GM20431 (cell line): ENCODE data around the gene RAB8B.

ENCODE experiments used
- in situ Hi-C: fragments of 300-500 bp; cut with MseI, MboI; formaldehyde crosslinking; loops from one replicate; pipeline ENCODE4 v1.15.0; 2020; ENCODE audit warnings: low sequenced_read_pairs; ENCODE audit not compliant: unreplicated experiment

Gene RAB8B

GRCh38 chr15:63188926-63189871 is at the start of gene RAB8B:
Gene RAB8B (plus strand): TSS chr15:63189606. CDS start chr15:63189625, 19 bp downstream.
- in situ Hi-C loops, result no loop called here

GRCh38 chr15:63140936-63141335 is 48.5 kb upstream of the RAB8B start:
- in situ Hi-C loops, result no loop called here

GRCh38 chr15:63145426-63145825 is 44.0 kb upstream of the RAB8B start:
- in situ Hi-C loops, result no loop called here

- in situ Hi-C loops, result no loop called here
Observed at GRCh38 chr15:63146684-63147083, 42.7 kb upstream of the RAB8B start.

- in situ Hi-C loops, result no loop called here
Observed at GRCh38 chr15:63151665-63152064, 37.7 kb upstream of the RAB8B start.

- in situ Hi-C loops, result no loop called here
Observed at GRCh38 chr15:63155486-63155885, 33.9 kb upstream of the RAB8B start.

GRCh38 chr15:63156086-63156710 is 33.2 kb upstream of the RAB8B start:
- in situ Hi-C loops, result no loop called here

GRCh38 chr15:63156755-63157117 is 32.7 kb upstream of the RAB8B start:
- in situ Hi-C loops, result no loop called here

- in situ Hi-C loops, result no loop called here
Observed at GRCh38 chr15:63157118-63157843, 32.1 kb upstream of the RAB8B start, which contains the start of gene RPS27L. Gene RPS27L (minus strand): TSS chr15:63157477. CDS start chr15:63157405, 72 bp downstream.

- in situ Hi-C loops, result no loop called here
Observed at GRCh38 chr15:63157891-63158431, 31.4 kb upstream of the RAB8B start.

- in situ Hi-C loops, result no loop called here
Observed at GRCh38 chr15:63160638-63161037, 28.8 kb upstream of the RAB8B start.

GRCh38 chr15:63163217-63163616 is 26.2 kb upstream of the RAB8B start:
- in situ Hi-C loops, result no loop called here

- in situ Hi-C loops, result no loop called here
Observed at GRCh38 chr15:63165166-63165859, 24.1 kb upstream of the RAB8B start.

GRCh38 chr15:63166219-63166618 is 23.2 kb upstream of the RAB8B start:
- in situ Hi-C loops, result no loop called here

GRCh38 chr15:63169788-63170187 is 19.6 kb upstream of the RAB8B start:
- in situ Hi-C loops, result no loop called here

- in situ Hi-C loops, result no loop called here
Observed at GRCh38 chr15:63172376-63172775, 17.0 kb upstream of the RAB8B start.

- in situ Hi-C loops, result no loop called here
Observed at GRCh38 chr15:63172851-63173451, 16.5 kb upstream of the RAB8B start.

GRCh38 chr15:63176302-63176701 is 13.1 kb upstream of the RAB8B start:
- in situ Hi-C loops, result no loop called here

GRCh38 chr15:63178034-63178433 is 11.4 kb upstream of the RAB8B start:
- in situ Hi-C loops, result no loop called here
